Keratinocyte (primary cell): ENCODE measurements around the gene RAP1GAP2. TPM values are rescaled to one million over a fixed set of nuclear protein-coding genes. Genes with fewer than 3 reads are reported as not detected.

Experiments
- DNase-seq: peaks from one replicate; pipeline ENCODE4 v3.0.0-alpha.2; 2011; ENCODE audit warnings: low read depth, missing footprints, low spot score
- FAIRE-seq: peaks from 2 replicates; lab custom pipeline; 2011; peaks lifted over from hg19 to GRCh38; lab: Jason Lieb, UNC
- H2AFZ ChIP-seq: 2 replicates; pipeline ENCODE4 v1.6.0; 2012; ENCODE audit warnings: low read length, control low read depth, inconsistent platforms; ENCODE audit not compliant: control insufficient read depth
- H3K27ac ChIP-seq: 2 replicates; pipeline ENCODE4 v1.5.1; 2011; ENCODE audit warnings: low read length; ENCODE audit not compliant: control insufficient read depth, insufficient read depth
- H3K27me3 ChIP-seq: 3 replicates; pipeline ENCODE4 v1.6.0; 2011; ENCODE audit warnings: low read length; ENCODE audit not compliant: control insufficient read depth, insufficient read depth; ENCODE audit errors: extremely low read depth
- H3K36me3 ChIP-seq, 2 experiments: 2 replicates in 1 of 2; 3 replicates in 1 of 2; pipeline ENCODE4 v1.5.1; 2011; ENCODE audit warnings: low read length in 2 of 2, mild to moderate bottlenecking in 1 of 2; ENCODE audit not compliant: control insufficient read depth in 2 of 2, insufficient read depth in 2 of 2; ENCODE audit errors: extremely low read depth in 1 of 2
- H3K4me1 ChIP-seq: 3 replicates; pipeline ENCODE4 v1.5.1; 2011; ENCODE audit warnings: low read length; ENCODE audit not compliant: control insufficient read depth, insufficient read depth; ENCODE audit errors: extremely low read depth
- H3K4me2 ChIP-seq: 3 replicates; pipeline ENCODE4 v1.6.0; 2011; ENCODE audit warnings: low read depth, low read length; ENCODE audit not compliant: control insufficient read depth, insufficient read depth; ENCODE audit errors: extremely low read depth
- H3K4me3 ChIP-seq, 3 experiments: fragments of 200-600 bp in 1 of 3; sonication (generic) in 1 of 3; 2 replicates in 2 of 3; 3 replicates in 1 of 3; pipeline ENCODE4 v1.5.1; 2011 to 2016; ENCODE audit warnings: low read length in 3 of 3, mild to moderate bottlenecking in 3 of 3, control low read depth in 2 of 3, inconsistent platforms in 1 of 3, low read depth in 1 of 3, mixed read lengths in 1 of 3, mixed run types in 1 of 3, moderate library complexity in 1 of 3; ENCODE audit not compliant: control insufficient read depth in 2 of 3, insufficient read depth in 2 of 3; ENCODE audit errors: extremely low read depth in 1 of 3
- H3K79me2 ChIP-seq: 2 replicates; pipeline ENCODE4 v1.6.0; 2012; ENCODE audit warnings: low read length; ENCODE audit not compliant: control insufficient read depth, insufficient read depth
- H3K9ac ChIP-seq: 3 replicates; pipeline ENCODE4 v1.6.0; 2011; ENCODE audit warnings: low read length; ENCODE audit not compliant: control insufficient read depth, insufficient read depth; ENCODE audit errors: extremely low read depth
- H3K9me1 ChIP-seq: 3 replicates; pipeline ENCODE4 v1.6.0; 2011; ENCODE audit warnings: low read length; ENCODE audit not compliant: control insufficient read depth, insufficient read depth; ENCODE audit errors: extremely low read depth
- H3K9me3 ChIP-seq: 2 replicates; pipeline ENCODE4 v1.5.1; 2012; ENCODE audit warnings: low read depth, low read length; ENCODE audit not compliant: control insufficient read depth
- H4K20me1 ChIP-seq: 3 replicates; pipeline ENCODE4 v1.6.0; 2011; ENCODE audit warnings: low read length; ENCODE audit not compliant: control insufficient read depth, insufficient read depth; ENCODE audit errors: extremely low read depth
- CTCF ChIP-seq, 3 experiments: IDR thresholded peaks in 1 of 3; conservative IDR thresholded peaks in 1 of 3; optimal IDR thresholded peaks in 1 of 3; 2 replicates in 2 of 3; 3 replicates in 1 of 3; pipeline versions ENCODE3 to v1.5.1; 2011; ENCODE audit warnings: low read length in 3 of 3, mild to moderate bottlenecking in 3 of 3, moderate library complexity in 2 of 3, control low read depth in 1 of 3, inconsistent platforms in 1 of 3; ENCODE audit not compliant: insufficient read depth in 2 of 3; ENCODE audit errors: extremely low read depth in 1 of 3
- EZH2 ChIP-seq: IDR thresholded peaks from one replicate; pipeline ENCODE4 v1.6.1; 2012; ENCODE audit warnings: inconsistent platforms, mild to moderate bottlenecking, low read length, moderate library complexity
- dilution Hi-C: fragments of 300-500 bp; cut with MboI; formaldehyde crosslinking; loops from one replicate; pipeline ENCODE4 v1.7.0; 2020; ENCODE audit warnings: low sequenced_read_pairs; ENCODE audit not compliant: extremely low pct_ligation_motif_present
- polyA plus RNA-seq, 5 experiments: library from polyadenylated mRNA; depleted of rRNA in 3 of 5; stranded (reverse) in 3 of 5; stranded (forward) in 1 of 5; unstranded in 1 of 5; fragments of >200 nt; gene quantifications; 1 replicate in 1 of 5; 2 replicates in 3 of 5; 3 replicates in 1 of 5; pipeline versions ENCODE4 v1.2.1 to v1.2.3, GENCODE V29; 2011 to 2012; ENCODE audit warnings: missing spikeins in 2 of 5, low read depth in 1 of 5, low replicate concordance in 1 of 5

RAP1GAP2 gene
- polyA plus RNA-seq, 1 donor (not counting 4 experiments of a cell fraction or from before 2014, with no cell fraction given): 13.6 TPM

DNA sequence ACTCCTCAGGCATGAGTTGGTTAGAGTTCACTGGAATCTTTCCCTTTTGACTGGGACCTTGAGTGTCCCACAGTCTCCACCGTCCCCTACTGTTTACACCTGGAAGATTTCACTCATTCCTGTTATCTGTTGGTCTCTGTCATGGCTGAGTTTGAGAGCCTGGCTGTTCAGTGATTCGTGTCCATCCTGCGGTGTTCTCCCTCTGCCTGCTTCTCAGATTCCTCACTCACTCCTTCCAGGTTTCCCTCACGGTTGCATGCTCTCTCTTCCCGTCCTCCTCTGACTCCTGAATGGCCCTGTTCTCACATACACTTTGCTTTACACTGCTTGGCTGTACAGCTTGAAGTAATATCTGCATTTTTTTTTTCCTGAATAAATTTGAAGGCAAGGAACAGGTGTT is 242.7 kb downstream of the RAP1GAP2 start:
- Histone ChIP-seq H3K4me3 (no peak overlapping the region), H3K9me3 (peaks cover 3% of the 10 kb centered on the region), H3K4me1 (no peaks in the 10 kb centered on the region), H3K9me1 (no peaks in the 10 kb centered on the region), H3K27me3 (no peaks in the 10 kb centered on the region), H3K79me2 (no peaks in the 10 kb centered on the region), H3K9ac (no peak overlapping the region), H3K27ac (no peak overlapping the region), H3K36me3 (peaks cover 0 to 7% of the 10 kb centered on the region in 2 experiments), H2AFZ (no peak overlapping the region), H3K4me2 (no peak overlapping the region), H4K20me1 (no peaks in the 10 kb centered on the region)
- dilution Hi-C loops: no loop called here
- TF ChIP-seq CTCF (optimal IDR thresholded peaks at IDR 0.05 in 1 of 3, IDR thresholded peaks at IDR 0.05 in 1 of 3, conservative IDR thresholded peaks at IDR 0.05 in 1 of 3; ENCODE audit: extremely low read depth in 1 of 3, insufficient read depth in 2 of 3, low read length in 3 of 3): no peak
- TF ChIP-seq EZH2: no peak
- FAIRE-seq (no peak), DNase-seq (no peak)

DNA sequence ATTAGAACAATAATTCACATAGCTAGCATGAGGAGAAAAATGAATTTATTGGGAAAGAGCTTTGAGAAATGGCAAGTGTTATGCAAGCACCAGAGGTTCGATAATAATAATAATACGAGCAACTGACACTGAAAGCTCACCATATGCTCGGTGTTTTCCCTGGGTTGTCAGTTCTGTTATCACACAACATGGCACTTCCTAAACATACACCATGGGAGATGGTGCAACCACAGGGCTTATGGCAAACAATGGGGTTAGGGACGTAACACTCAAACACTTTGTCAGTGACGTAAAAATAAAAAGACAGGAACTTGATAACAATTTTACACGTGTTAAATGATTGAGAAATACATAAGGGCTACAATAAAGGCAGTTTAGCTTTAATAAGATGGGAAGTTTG is 243.5 kb downstream of the RAP1GAP2 start:
- Histone ChIP-seq H4K20me1 (no peaks in the 10 kb centered on the region), H3K36me3 (peaks cover 0 to 5% of the 10 kb centered on the region in 2 experiments), H3K4me2 (no peak overlapping the region), H3K27me3 (no peaks in the 10 kb centered on the region), H3K9me3 (peaks cover 5% of the 10 kb centered on the region), H3K4me3 (no peak overlapping the region), H3K4me1 (no peaks in the 10 kb centered on the region), H3K27ac (no peak overlapping the region), H3K9ac (no peak overlapping the region), H2AFZ (no peak overlapping the region), H3K9me1 (no peaks in the 10 kb centered on the region), H3K79me2 (no peaks in the 10 kb centered on the region)
- dilution Hi-C loops: no loop called here
- DNase-seq (no peak), FAIRE-seq (no peak)
- TF ChIP-seq CTCF (optimal IDR thresholded peaks at IDR 0.05 in 1 of 3, IDR thresholded peaks at IDR 0.05 in 1 of 3, conservative IDR thresholded peaks at IDR 0.05 in 1 of 3; ENCODE audit: extremely low read depth in 1 of 3, insufficient read depth in 2 of 3, low read length in 3 of 3) (no peak), EZH2 (no peak)
